T-helper 17 cell (primary cell): Measurements from ENCODE around the gene INHBC. TPM values are rescaled to one million over a fixed set of nuclear protein-coding genes. Genes with fewer than 3 reads are reported as not detected.

Source experiments
- ATAC-seq: fragments of 150-1000 bp; cut with Tn5 transposase; 2 replicates; pipeline ENCODE4 v1.10.0; 2021; ENCODE audit warnings: mild to moderate bottlenecking, moderate library complexity
- DNase-seq, 3 donors: peaks; one replicate each; pipeline versions ENCODE4 v3.0.0 to v3.0.0-alpha.2; 2020 to 2021
- H3K9me3 ChIP-seq: one replicate; pipeline ENCODE4 v1.7.0; 2013; ENCODE audit warnings: low read length, mild to moderate bottlenecking; ENCODE audit not compliant: control insufficient read depth, poor library complexity, severe bottlenecking
- H3K27ac Mint-ChIP-seq: one replicate; pipeline ENCODE4 v1.8.0; 2022; ENCODE audit warnings: mild to moderate bottlenecking, moderate library complexity, mixed read lengths
- H3K27me3 Mint-ChIP-seq: one replicate; pipeline ENCODE4 v1.8.0; 2022; ENCODE audit warnings: mixed read lengths
- H3K36me3 Mint-ChIP-seq: one replicate; pipeline ENCODE4 v1.8.0; 2022; ENCODE audit warnings: low read depth, mixed read lengths
- H3K4me1 Mint-ChIP-seq: one replicate; pipeline ENCODE4 v1.8.0; 2022; ENCODE audit warnings: mild to moderate bottlenecking, mixed read lengths
- H3K4me3 Mint-ChIP-seq: one replicate; pipeline ENCODE4 v1.8.0; 2022; ENCODE audit warnings: mild to moderate bottlenecking, moderate library complexity, mixed read lengths
- total RNA-seq, 4 donors: library from RNA in 2 of 4; stranded (reverse) in 2 of 4; gene quantifications; one replicate each; pipeline ENCODE4 v1.2.3 and lab custom pipeline; 2022 to 2026

Gene INHBC
- total RNA-seq, 2 donors from 2014 or later: not detected

DNA sequence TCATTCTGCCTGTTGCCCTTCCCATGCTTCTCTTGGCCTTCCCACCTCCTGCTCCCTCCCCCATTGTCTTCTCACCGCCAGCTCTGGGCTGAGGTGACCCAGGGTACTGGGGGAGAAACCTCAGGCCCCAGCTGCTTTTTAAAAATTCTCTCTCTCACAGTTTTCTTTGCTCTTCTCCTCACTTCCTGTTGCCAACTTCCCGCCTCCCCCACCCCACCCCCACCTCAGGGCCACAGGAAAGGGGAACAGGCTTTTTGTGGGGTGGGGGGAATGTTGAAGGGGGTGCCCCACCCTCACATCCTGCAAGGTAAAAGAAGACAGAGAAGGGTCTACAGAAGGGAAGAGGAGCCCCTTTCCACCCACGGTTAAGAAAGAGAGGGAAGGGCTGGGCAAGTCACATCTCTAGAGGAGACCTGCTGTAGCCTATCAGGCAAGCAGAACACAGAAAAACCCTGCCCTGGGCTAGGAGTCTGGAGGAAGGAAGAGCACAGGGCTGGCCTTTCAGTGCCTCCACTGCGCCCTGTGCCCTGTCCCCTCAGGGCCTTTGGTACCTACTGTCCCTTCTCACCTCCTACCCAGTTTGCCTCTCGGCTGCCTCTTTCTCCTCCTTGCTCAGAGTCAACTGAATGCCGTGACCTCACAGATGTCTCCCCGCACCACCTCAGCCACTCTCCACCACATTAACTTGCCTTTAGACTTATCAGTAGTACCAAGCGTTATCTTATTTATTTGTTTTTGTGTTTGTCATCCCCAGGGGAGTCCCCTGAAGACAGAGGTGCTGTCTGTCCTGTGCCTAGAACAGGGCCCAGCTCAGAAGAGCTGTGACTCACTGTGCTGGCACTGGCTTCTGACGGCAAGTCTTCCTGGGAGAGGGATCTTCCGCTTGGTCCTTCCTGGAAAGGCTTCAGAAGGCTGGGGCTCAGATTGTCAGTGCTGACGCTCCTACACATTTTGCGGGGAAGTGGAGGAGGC, 43.4 kb downstream of the INHBC start:
- Mint-ChIP-seq H3K4me1 (peaks cover 67% of the 10 kb centered on the region), H3K4me3 (peak overlapping the region; percentile 98), H3K27ac (peak overlapping the region; percentile 100), H3K36me3 (peaks cover 16% of the 10 kb centered on the region), H3K27me3 (no peaks in the 10 kb centered on the region)
- no peaks in the 10 kb centered on the region for H3K9me3 ChIP-seq
- peak in 2 of 3 donors; percentile 32 to 65 for DNase-seq
- peak; percentile 70 for ATAC-seq

DNA sequence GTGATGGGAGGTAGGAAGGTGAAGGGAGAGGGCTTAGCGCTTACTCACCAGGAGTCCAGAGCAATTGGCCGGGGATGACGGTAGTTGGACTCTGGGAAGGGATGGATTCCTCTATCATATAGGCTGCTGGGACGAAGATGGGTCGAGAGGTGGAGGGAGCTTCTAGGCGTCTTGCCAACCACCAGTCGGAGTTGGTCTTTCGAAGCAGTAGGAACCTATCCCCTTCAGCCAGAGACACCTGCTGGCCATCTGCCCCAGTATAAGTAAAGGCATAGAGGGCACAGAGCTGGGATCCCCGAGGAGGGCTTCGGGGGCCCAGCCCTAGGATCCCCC, 44.4 kb downstream of the INHBC start:
- peaks cover 68% of the 10 kb centered on the region for H3K4me1 Mint-ChIP-seq
- no peaks in the 10 kb centered on the region for H3K9me3 ChIP-seq
- peak overlapping the region; percentile 100 for H3K27ac Mint-ChIP-seq
- no peak for DNase-seq
- peak overlapping the region; percentile 98 for H3K4me3 Mint-ChIP-seq
- H3K36me3 Mint-ChIP-seq: peaks cover 11% of the 10 kb centered on the region
- no peak for ATAC-seq
- no peaks in the 10 kb centered on the region for H3K27me3 Mint-ChIP-seq

DNA sequence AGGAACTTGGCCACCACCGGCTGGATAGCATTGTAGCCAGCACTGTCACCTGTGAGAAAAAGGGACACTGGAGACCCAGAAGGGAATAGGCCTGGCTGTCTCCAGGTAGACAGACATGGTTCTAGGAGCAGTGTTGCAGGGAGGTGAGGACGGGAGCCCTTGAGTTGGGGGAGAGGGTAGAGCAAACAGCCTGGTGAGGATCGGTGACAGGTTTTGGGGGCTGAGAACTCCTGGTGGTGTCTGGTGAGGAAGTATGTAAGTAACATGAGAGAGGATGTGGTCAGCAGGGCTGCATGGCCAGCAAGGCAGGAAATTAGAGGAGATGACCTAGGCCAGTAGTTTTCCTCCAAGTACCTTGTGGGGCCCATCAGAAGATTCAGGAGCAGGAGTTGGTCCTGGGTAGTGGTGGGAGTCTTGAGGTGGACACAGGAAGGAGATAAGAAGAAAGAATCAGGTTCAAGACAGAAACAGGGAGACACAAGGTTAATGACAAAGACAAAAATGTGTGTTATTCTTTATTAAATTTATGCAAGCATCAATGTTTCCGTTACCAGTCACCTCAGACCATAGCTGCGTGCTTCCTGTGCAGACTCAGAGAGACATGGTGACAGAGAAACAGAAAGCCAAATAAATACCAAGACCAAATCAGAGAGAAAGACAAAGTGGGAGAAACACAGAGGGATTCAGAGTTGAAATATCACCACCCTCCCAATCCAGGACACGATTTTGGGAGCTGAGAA, 45.0 kb downstream of the INHBC start, which contains the start of gene ARHGAP9:
Gene ARHGAP9, minus strand, starts transcription at position 491 of the 740 bp plus-strand sequence. Its CDS starts 460 bp downstream, at position 31.
- H3K4me1 Mint-ChIP-seq: peaks cover 62% of the 10 kb centered on the region
- ATAC-seq (peak; percentile 69), DNase-seq (peak in 2 of 3 donors; percentile 40 to 47)
- H3K27me3 Mint-ChIP-seq: no peaks in the 10 kb centered on the region
- H3K4me3 Mint-ChIP-seq: peak within 1 kb of the TSS; percentile 98
- H3K27ac Mint-ChIP-seq: peak within 1 kb of the TSS; percentile 100
- H3K36me3 Mint-ChIP-seq: peaks cover 5% of the 10 kb centered on the region
- no peaks in the 10 kb centered on the region for H3K9me3 ChIP-seq

DNA sequence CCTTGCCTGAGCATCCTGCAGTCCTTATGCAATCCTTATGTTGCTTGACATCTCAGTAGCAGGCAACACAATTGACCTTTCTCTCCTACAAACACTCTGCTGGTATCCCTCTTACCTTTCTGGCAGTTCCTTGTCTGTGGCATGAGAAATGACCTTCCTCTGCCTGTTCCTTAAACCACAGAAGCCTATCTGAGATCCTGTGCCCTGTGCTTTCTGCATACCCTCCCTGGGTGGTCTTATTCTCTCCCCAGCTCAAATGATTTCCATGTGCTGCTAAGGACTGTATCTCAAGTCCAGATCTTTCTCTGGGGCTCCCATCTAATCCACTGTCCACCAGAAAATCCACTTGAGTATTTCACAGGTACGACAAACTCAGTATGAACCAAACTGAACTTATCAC, 47.1 kb downstream of the INHBC start:
- ATAC-seq (no peak), DNase-seq (no peak)
- Mint-ChIP-seq H3K4me1 (peaks cover 52% of the 10 kb centered on the region), H3K36me3 (peaks cover 3% of the 10 kb centered on the region), H3K27me3 (no peaks in the 10 kb centered on the region), H3K4me3 (no peak overlapping the region), H3K27ac (peak overlapping the region; percentile 100)
- no peaks in the 10 kb centered on the region for H3K9me3 ChIP-seq

DNA sequence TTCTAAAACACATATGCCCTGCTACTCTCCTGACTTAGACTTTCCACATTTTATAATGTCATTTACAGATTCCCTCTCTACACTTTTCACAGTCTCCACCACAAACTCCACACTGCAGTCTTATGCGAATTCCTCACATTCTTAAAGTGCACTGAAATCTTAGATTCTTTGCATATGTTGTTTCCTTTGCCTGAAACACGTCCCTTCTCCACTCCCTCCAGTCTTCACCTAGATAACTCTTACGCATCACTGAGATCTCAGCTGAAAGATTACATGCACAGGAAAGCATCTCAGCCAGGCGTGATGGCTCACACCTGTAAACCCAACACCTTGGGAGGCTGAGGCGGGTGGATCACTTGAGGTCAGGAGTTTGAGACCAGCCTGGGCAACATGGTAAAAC, 48.9 kb downstream of the INHBC start:
- ATAC-seq: no peak
- H3K27ac Mint-ChIP-seq: peak overlapping the region; percentile 100
- no peak overlapping the region for H3K4me3 Mint-ChIP-seq
- no peaks in the 10 kb centered on the region for H3K9me3 ChIP-seq
- peaks cover 42% of the 10 kb centered on the region for H3K4me1 Mint-ChIP-seq
- DNase-seq: no peak
- H3K27me3 Mint-ChIP-seq: no peaks in the 10 kb centered on the region
- peaks cover 2% of the 10 kb centered on the region for H3K36me3 Mint-ChIP-seq

DNA sequence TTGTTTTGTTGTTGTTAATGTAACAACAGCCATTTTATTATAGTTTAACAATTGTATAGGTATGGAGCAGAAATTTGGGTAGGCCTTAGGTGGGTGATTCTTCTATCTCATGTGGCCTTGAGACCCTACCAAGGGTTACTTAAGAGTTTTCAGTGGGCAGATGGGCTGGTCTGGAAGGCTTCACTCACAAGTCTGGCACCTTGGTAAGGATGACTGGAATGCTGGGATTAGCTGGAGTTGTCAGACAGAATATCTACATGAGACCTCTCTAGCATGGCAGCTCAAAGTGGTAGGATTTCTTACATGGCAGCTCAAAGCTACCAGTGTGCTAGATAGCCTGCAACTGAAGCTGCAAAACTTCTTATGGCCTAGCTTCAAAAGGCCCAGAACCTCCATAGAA, 51.1 kb downstream of the INHBC start:
- Mint-ChIP-seq H3K27me3 (no peaks in the 10 kb centered on the region), H3K4me1 (peaks cover 32% of the 10 kb centered on the region), H3K36me3 (peaks cover 2% of the 10 kb centered on the region), H3K4me3 (no peak overlapping the region), H3K27ac (no peak overlapping the region)
- ATAC-seq: no peak
- H3K9me3 ChIP-seq: no peaks in the 10 kb centered on the region
- no peak for DNase-seq

DNA sequence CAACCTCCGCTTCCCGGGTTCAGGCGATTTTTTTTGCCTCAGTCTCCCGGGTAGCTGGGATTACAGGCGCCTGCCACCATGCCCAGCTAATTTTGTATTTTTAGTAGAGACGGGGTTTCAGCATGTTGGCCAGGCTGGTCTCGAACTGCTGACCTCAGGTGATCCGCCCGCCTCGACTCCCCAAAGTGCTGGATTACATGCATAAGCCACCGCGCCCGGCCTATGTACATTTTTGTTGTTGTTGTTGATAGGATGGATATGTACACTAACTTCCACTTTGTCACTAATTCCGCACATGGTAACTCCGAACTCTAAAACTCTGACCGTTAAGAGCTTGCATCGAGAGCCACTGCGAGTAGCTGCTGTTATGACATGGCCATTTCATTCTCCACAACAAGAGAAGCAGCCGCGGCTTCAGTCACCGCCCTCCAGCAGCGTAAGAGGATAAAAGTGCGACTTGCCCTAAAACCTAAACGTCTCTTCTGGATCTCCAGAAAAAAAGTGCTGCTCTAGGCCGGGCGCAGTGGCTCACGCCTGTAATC, 52.5 kb downstream of the INHBC start:
- no peaks in the 10 kb centered on the region for H3K27me3 Mint-ChIP-seq
- H3K9me3 ChIP-seq: no peaks in the 10 kb centered on the region
- DNase-seq (no peak), ATAC-seq (no peak)
- peak overlapping the region; percentile 97 for H3K27ac Mint-ChIP-seq
- H3K4me3 Mint-ChIP-seq: no peak overlapping the region
- H3K36me3 Mint-ChIP-seq: peaks cover 8% of the 10 kb centered on the region
- H3K4me1 Mint-ChIP-seq: peaks cover 28% of the 10 kb centered on the region

DNA sequence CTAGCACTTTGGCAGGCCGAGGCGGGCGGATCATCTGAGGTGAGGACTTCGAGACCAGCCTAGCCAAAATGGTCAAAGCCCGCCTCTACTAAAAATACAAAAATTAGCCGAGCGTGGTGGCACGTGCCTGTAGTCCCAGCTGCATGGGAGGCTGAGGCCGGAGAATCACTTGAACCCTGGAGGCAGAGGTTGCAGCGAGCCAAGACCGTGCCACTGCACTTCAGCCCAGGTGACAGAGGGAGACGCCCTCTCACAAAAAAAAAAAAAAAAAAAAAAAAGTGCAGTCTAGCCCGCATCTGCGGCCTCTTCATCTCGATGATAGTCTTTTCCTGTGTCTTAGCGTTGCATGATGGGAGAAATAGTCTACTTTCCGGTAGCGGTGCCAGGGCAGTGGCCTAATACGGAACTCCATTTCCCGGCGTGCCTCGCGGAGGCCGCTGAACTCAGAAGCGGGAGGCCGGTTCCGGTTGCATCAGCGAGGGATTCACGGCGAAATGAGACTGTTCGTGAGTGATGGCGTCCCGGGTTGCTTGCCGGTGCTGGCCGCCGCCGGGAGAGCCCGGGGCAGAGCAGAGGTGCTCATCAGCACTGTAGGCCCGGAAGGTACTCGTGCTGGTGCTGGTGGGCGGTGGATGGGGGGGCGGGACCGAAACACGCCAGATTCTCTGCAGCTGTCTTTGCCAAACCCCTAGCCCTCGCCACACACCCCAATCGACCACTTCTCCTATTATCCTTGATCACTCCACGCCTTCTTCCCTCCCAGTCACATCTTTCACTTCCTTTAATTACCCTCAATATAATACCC, 53.2 kb downstream of the INHBC start, which contains the start of gene MARS1:
Gene MARS1, plus strand, starts transcription at position 472 of the 805 bp plus-strand sequence. Its CDS starts 23 bp downstream, at position 495.
- H3K4me1 Mint-ChIP-seq: peaks cover 31% of the 10 kb centered on the region
- H3K36me3 Mint-ChIP-seq: peaks cover 8% of the 10 kb centered on the region
- H3K4me3 Mint-ChIP-seq: peak within 1 kb of the TSS; percentile 98
- ATAC-seq (peak; percentile 98), DNase-seq (peak; percentile 80 to 87 (median 82))
- peak within 1 kb of the TSS; percentile 97 for H3K27ac Mint-ChIP-seq
- H3K27me3 Mint-ChIP-seq: no peaks in the 10 kb centered on the region
- H3K9me3 ChIP-seq: no peaks in the 10 kb centered on the region

DNA sequence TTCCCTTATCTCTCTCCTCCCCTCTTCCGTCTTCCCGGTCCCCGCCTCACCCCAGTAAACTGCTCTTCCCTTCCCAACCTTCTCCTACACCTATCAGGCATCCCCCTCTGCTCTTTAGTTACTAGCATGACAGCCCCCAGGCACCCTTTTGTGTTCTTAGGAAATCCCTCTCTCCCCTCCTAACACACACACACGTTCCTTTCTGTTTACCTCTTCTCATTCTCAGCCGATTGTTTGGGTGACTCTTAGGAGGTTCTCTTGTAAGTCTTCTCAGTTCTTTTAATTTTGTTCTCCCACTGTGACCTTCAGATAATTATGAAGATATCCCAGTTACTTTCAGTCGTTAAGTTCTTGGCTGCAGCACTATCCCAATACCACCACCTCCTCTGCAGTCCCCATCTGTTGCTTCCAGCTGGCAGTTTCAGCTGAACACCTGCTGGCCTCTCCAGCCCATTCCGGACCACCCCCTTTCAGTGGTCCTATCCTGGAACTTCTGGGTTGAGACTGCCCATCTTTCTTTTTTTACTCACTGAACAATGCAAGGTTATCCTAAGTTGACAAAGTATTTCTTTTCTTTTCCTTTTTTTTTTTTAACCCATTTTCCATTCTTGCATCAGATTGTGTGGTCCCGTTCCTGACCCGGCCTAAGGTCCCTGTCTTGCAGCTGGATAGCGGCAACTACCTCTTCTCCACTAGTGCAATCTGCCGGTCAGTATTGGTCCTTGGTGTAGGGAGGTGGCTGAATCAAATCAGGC, 54.0 kb downstream of the INHBC start:
- peaks cover 8% of the 10 kb centered on the region for H3K36me3 Mint-ChIP-seq
- H3K27ac Mint-ChIP-seq: peak overlapping the region; percentile 97
- no peaks in the 10 kb centered on the region for H3K27me3 Mint-ChIP-seq
- no peaks in the 10 kb centered on the region for H3K9me3 ChIP-seq
- DNase-seq: no peak
- H3K4me1 Mint-ChIP-seq: peaks cover 27% of the 10 kb centered on the region
- ATAC-seq: no peak
- peak overlapping the region; percentile 98 for H3K4me3 Mint-ChIP-seq

DNA sequence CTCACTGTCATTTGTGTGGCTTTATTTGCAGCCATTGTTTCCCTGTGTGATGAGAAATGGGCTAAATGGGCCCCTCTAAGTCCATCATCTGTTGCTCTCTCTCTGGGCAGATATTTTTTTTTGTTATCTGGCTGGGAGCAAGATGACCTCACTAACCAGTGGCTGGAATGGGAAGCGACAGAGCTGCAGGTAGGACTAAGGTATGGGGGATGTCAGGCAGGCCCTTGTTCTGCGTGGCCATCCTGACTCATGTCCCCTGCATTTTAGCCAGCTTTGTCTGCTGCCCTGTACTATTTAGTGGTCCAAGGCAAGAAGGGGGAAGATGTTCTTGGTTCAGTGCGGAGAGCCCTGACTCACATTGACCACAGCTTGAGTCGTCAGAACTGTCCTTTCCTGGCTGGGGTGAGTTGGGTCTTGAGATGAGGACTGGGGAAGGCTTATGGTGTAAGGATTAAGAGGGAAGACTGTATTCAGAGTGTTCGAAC, 54.6 kb downstream of the INHBC start:
- Mint-ChIP-seq H3K36me3 (peaks cover 8% of the 10 kb centered on the region), H3K4me1 (peaks cover 26% of the 10 kb centered on the region), H3K27me3 (no peaks in the 10 kb centered on the region), H3K4me3 (peak overlapping the region; percentile 98), H3K27ac (peak overlapping the region; percentile 97)
- ATAC-seq (no peak), DNase-seq (no peak)
- H3K9me3 ChIP-seq: no peaks in the 10 kb centered on the region

DNA sequence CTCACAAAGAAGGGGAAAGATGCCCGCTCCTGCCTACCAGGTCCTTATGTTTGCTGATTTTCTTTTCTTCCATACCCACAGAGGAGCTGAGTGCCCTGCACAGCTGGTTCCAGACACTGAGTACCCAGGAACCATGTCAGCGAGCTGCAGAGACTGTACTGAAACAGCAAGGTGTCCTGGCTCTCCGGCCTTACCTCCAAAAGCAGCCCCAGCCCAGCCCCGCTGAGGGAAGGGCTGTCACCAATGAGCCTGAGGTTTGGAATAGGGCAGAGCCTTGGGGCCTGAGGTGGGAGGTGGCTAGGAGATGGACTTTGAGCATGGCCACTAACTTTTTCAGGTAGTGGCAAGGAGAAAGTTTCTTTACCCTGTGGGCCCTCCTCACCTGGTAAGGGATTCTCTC, 55.5 kb downstream of the INHBC start:
- no peak for ATAC-seq
- Mint-ChIP-seq H3K27ac (no peak overlapping the region), H3K36me3 (peaks cover 8% of the 10 kb centered on the region), H3K27me3 (no peaks in the 10 kb centered on the region), H3K4me3 (no peak overlapping the region), H3K4me1 (peaks cover 26% of the 10 kb centered on the region)
- H3K9me3 ChIP-seq: no peaks in the 10 kb centered on the region
- DNase-seq: no peak
